ENCODE results near the gene NDST1. TPM values are rescaled to one million over a fixed set of nuclear protein-coding genes. Genes with fewer than 3 reads are reported as not detected.

The NDST1 gene
- total RNA-seq, 2 experiments from 2014 or later = 1.1 to 1.6 TPM

- TF ChIP-seq, protein P1, sequence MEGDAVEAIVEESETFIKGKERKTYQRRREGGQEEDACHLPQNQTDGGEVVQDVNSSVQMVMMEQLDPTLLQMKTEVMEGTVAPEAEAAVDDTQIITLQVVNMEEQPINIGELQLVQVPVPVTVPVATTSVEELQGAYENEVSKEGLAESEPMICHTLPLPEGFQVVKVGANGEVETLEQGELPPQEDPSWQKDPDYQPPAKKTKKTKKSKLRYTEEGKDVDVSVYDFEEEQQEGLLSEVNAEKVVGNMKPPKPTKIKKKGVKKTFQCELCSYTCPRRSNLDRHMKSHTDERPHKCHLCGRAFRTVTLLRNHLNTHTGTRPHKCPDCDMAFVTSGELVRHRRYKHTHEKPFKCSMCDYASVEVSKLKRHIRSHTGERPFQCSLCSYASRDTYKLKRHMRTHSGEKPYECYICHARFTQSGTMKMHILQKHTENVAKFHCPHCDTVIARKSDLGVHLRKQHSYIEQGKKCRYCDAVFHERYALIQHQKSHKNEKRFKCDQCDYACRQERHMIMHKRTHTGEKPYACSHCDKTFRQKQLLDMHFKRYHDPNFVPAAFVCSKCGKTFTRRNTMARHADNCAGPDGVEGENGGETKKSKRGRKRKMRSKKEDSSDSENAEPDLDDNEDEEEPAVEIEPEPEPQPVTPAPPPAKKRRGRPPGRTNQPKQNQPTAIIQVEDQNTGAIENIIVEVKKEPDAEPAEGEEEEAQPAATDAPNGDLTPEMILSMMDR (IDR thresholded peaks at IDR 0.05) = no peak
- DNase-seq (no peak), ATAC-seq (ENCODE audit: poor library complexity) (no peak)
- Histone ChIP-seq H3K27ac (ENCODE audit: low read depth in 1 of 2, low read length in 2 of 2) (no peak overlapping the region), H3K27me3 (ENCODE audit: control insufficient read depth in 1 of 2, insufficient read depth in 2 of 2, low read length in 2 of 2) (no peaks in the 10 kb centered on the region), H3K4me1 (ENCODE audit: insufficient read depth, low read length) (no peaks in the 10 kb centered on the region), H3K36me3 (ENCODE audit: insufficient read depth, low read length) (no peaks in the 10 kb centered on the region), H3K9me3 (ENCODE audit: control insufficient read depth in 1 of 2, insufficient read depth in 1 of 2, low read length in 2 of 2) (no peaks in the 10 kb centered on the region), H3K4me3 (ENCODE audit: low read length) (no peak overlapping the region)
- POLR2A ChIA-PET = no interaction called here
- intact Hi-C loops (cut with DNase I, micrococcal nuclease) = no loop called here
- no peak overlapping the region for H3K27ac Mint-ChIP-seq
- H3K4me3 Mint-ChIP-seq = no peak overlapping the region
- no peaks in the 10 kb centered on the region for H3K9me3 Mint-ChIP-seq
- CTCF ChIA-PET = no interaction called here
- no peaks in the 10 kb centered on the region for H3K4me1 Mint-ChIP-seq (ENCODE audit: low read depth)
- H3K27me3 Mint-ChIP-seq = no peaks in the 10 kb centered on the region
- no peaks in the 10 kb centered on the region for H3K36me3 Mint-ChIP-seq (ENCODE audit: low read depth)
These were observed 60.7 kb downstream of the NDST1 start for GRCh38 chr5:150568663-150569062.

GRCh38 chr5:150570333-150570732, 62.4 kb downstream of the NDST1 start:
- ChIA-PET POLR2A (no interaction called here), CTCF (no interaction called here)
- H3K36me3 Mint-ChIP-seq (ENCODE audit: low read depth) = no peaks in the 10 kb centered on the region
- DNase-seq (no peak), ATAC-seq (ENCODE audit: poor library complexity) (no peak)
- TF ChIP-seq, protein P1 (IDR thresholded peaks at IDR 0.05) = no peak
- intact Hi-C loops (cut with DNase I, micrococcal nuclease) = no loop called here
- no peaks in the 10 kb centered on the region for H3K4me1 ChIP-seq (ENCODE audit: insufficient read depth, low read length)
- H3K9me3 Mint-ChIP-seq = no peaks in the 10 kb centered on the region
- no peak overlapping the region for H3K4me3 ChIP-seq (ENCODE audit: low read length)
- no peaks in the 10 kb centered on the region for H3K27me3 Mint-ChIP-seq
- H3K27ac Mint-ChIP-seq = no peak overlapping the region
- no peak overlapping the region for H3K27ac ChIP-seq (ENCODE audit: low read depth in 1 of 2, low read length in 2 of 2)
- H3K9me3 ChIP-seq (ENCODE audit: control insufficient read depth in 1 of 2, insufficient read depth in 1 of 2, low read length in 2 of 2) = no peaks in the 10 kb centered on the region
- H3K4me3 Mint-ChIP-seq = no peak overlapping the region
- H3K27me3 ChIP-seq (ENCODE audit: control insufficient read depth in 1 of 2, insufficient read depth in 2 of 2, low read length in 2 of 2) = no peaks in the 10 kb centered on the region
- H3K36me3 ChIP-seq (ENCODE audit: insufficient read depth, low read length) = no peaks in the 10 kb centered on the region
- H3K4me1 Mint-ChIP-seq (ENCODE audit: low read depth) = no peaks in the 10 kb centered on the region

DNA sequence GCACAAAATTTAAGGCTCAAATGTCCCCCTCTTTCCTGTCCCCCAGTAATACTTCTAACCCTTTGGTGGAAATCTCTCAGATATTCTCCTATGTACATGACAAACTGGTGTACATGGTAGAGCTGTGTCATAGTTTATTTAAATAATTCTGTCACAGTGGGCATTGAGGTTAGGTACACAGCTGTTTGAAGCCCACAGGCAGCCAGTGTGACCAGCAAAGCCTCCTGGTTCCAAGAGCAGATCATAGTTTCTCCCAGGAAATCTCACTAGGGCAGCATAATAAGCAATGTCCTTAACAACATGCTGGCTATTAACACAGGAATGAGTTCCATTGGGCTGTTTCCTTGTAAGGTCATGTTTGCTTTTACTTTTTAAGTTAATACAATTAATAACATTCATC, 63.9 kb downstream of the NDST1 start:
- no peaks in the 10 kb centered on the region for H3K36me3 Mint-ChIP-seq (ENCODE audit: low read depth)
- TF ChIP-seq, protein P1 (IDR thresholded peaks at IDR 0.05) = no peak
- Histone ChIP-seq H3K27me3 (ENCODE audit: control insufficient read depth in 1 of 2, insufficient read depth in 2 of 2, low read length in 2 of 2) (no peaks in the 10 kb centered on the region), H3K36me3 (ENCODE audit: insufficient read depth, low read length) (no peaks in the 10 kb centered on the region), H3K4me1 (ENCODE audit: insufficient read depth, low read length) (no peaks in the 10 kb centered on the region), H3K9me3 (ENCODE audit: control insufficient read depth in 1 of 2, insufficient read depth in 1 of 2, low read length in 2 of 2) (no peaks in the 10 kb centered on the region), H3K4me3 (ENCODE audit: low read length) (no peak overlapping the region), H3K27ac (ENCODE audit: low read depth in 1 of 2, low read length in 2 of 2) (no peak overlapping the region)
- intact Hi-C loops (cut with DNase I, micrococcal nuclease) = no loop called here
- H3K27me3 Mint-ChIP-seq = no peaks in the 10 kb centered on the region
- no peaks in the 10 kb centered on the region for H3K9me3 Mint-ChIP-seq
- ATAC-seq (ENCODE audit: poor library complexity) = no peak
- H3K4me3 Mint-ChIP-seq = no peak overlapping the region
- ChIA-PET POLR2A (no interaction called here), CTCF (no interaction called here)
- H3K4me1 Mint-ChIP-seq (ENCODE audit: low read depth) = no peaks in the 10 kb centered on the region
- no peak for DNase-seq
- no peak overlapping the region for H3K27ac Mint-ChIP-seq

All from CD4-positive, alpha-beta T cell (primary cell).